ENCODE data around the gene MAEA. TPM values are rescaled to one million over a fixed set of nuclear protein-coding genes. Genes with fewer than 3 reads are reported as not detected.

MAEA gene
- total and polyA plus RNA-seq, 2 of the 8 experiments (the other 6 are each of a cell fraction or from before 2014, with no cell fraction given) = 75.8 to 133 TPM

DNA sequence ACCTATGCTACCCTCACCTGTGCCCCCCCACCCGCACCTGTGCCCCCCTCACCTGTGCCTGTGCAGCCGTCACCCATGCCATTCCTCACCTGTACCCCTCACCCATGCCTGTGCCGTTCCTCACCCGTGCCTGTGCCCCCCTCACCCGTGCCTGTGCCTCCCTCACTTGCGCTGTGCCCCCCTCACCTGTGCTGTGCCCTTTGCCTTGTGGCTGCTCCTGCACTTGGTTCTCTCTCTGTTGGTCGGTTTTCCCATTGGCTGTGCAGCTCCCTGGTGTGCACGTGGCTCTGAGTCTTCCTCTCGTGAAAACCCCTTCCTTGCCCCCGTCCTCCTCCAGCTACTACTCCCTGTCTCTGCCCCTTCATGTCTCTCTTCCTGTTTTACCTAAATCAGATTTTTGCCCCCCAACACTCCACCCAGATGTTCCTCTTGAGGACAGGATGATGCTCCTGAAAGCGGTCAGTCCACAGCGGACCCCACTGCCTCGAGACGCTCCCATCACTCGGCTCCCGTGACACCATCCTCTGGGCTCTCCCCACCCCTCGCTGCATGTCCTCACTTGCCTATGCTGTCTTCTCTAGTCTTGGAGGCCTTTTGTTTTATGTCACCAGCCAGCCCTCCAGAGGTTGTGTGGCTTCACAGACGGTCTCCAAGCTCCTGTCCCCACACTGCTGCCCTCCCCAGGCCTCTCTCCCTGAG is 6.8 kb downstream of the MAEA start (continued):
- TF ChIP-seq CREB1 (IDR thresholded peaks at IDR 0.05) (no peak), SRF (IDR thresholded peaks at IDR 0.05; ENCODE audit: low read depth, low read length) (no peak), EGR1 (IDR thresholded peaks at IDR 0.05; ENCODE audit: borderline replicate concordance, low read depth, low read length) (no peak)

Measured in H1 (cell line).